Esophagus squamous epithelium (tissue), 4 donors: ENCODE measurements around the gene ASPDH.

Experiments used
- POLR2A ChIP-seq, 4 donors: fragments of 450-650 bp; IDR thresholded peaks; one replicate each; pipeline ENCODE4 v1.6.1; 2017; ENCODE audit warnings: antibody characterized with exemption in 4 of 4, mild to moderate bottlenecking in 4 of 4, moderate library complexity in 3 of 4
- TF ChIP-seq, protein P1 (sequence below), 6 experiments: fragments of 450-650 bp in 4 of 6; fragments of 200-600 bp in 2 of 6; sonication (generic) in 2 of 6; IDR thresholded peaks; one replicate each; pipeline ENCODE4 v1.5.1; 2016 to 2019; ENCODE audit warnings: antibody characterized with exemption in 6 of 6, mild to moderate bottlenecking in 4 of 6, moderate library complexity in 4 of 6

DNA sequence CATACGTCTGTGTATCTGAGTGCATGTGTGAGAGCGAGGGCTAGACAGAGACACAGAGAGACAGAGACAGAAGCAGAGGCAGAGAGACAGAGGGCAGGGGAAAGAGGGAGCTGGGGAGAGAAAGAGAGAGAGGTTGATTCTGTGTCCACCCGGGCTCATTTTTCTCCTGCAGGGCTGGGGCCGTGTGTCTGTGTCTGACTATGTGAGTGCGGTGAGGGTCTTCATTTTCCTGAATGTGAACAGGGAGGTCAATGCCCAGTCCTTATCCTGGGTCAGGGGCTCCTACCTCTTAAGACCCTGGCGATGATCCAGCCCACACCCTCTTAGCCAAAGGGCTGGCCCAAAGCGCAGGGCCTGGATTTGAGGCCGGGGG is 36.9 kb upstream of the ASPDH start:
- TF ChIP-seq, protein P1, sequence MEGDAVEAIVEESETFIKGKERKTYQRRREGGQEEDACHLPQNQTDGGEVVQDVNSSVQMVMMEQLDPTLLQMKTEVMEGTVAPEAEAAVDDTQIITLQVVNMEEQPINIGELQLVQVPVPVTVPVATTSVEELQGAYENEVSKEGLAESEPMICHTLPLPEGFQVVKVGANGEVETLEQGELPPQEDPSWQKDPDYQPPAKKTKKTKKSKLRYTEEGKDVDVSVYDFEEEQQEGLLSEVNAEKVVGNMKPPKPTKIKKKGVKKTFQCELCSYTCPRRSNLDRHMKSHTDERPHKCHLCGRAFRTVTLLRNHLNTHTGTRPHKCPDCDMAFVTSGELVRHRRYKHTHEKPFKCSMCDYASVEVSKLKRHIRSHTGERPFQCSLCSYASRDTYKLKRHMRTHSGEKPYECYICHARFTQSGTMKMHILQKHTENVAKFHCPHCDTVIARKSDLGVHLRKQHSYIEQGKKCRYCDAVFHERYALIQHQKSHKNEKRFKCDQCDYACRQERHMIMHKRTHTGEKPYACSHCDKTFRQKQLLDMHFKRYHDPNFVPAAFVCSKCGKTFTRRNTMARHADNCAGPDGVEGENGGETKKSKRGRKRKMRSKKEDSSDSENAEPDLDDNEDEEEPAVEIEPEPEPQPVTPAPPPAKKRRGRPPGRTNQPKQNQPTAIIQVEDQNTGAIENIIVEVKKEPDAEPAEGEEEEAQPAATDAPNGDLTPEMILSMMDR (IDR thresholded peaks at IDR 0.05) = no peak
- TF ChIP-seq POLR2A (IDR thresholded peaks at IDR 0.05) = no peak
